Smooth muscle cell (in vitro differentiated cells): ENCODE measurements around the gene CCNI2. TPM values are rescaled to one million over a fixed set of nuclear protein-coding genes. Genes with fewer than 3 reads are reported as not detected.

Source experiments
- DNase-seq: peaks from one replicate; lab custom pipeline; 2025; ENCODE audit not compliant: unreplicated experiment; lab: John Stamatoyannopoulos, UW
- H2AFZ ChIP-seq: fragments of 200-600 bp; sonication (generic); 2 replicates; pipeline ENCODE4 v1.6.0; 2016; ENCODE audit warnings: antibody characterized with exemption, low read depth, mild to moderate bottlenecking
- H3F3A ChIP-seq: fragments of 200-600 bp; sonication (generic); 2 replicates; pipeline ENCODE4 v1.6.0; 2017; ENCODE audit warnings: antibody characterized with exemption, low read depth
- H3K27ac ChIP-seq: fragments of 200-600 bp; sonication (generic); 2 replicates; pipeline ENCODE4 v1.5.1; 2016; ENCODE audit warnings: low read depth, mild to moderate bottlenecking
- H3K27me3 ChIP-seq: fragments of 200-600 bp; sonication (generic); 2 replicates; pipeline ENCODE4 v1.6.1; 2016; ENCODE audit warnings: low read depth, mild to moderate bottlenecking
- H3K36me3 ChIP-seq: fragments of 200-600 bp; sonication (generic); 2 replicates; pipeline ENCODE4 v1.5.1; 2016; ENCODE audit warnings: low read depth
- H3K4me1 ChIP-seq: fragments of 200-600 bp; sonication (generic); 2 replicates; pipeline ENCODE4 v1.5.1; 2016; ENCODE audit warnings: low read depth
- H3K4me2 ChIP-seq: fragments of 200-600 bp; sonication (generic); 2 replicates; pipeline ENCODE4 v1.6.0; 2016; ENCODE audit warnings: mild to moderate bottlenecking
- H3K4me3 ChIP-seq: fragments of 200-600 bp; sonication (generic); 2 replicates; pipeline ENCODE4 v1.5.1; 2016; ENCODE audit warnings: mild to moderate bottlenecking
- H3K79me2 ChIP-seq: fragments of 200-600 bp; sonication (generic); 2 replicates; pipeline ENCODE4 v1.6.0; 2016; ENCODE audit warnings: low read depth, mild to moderate bottlenecking
- H3K9ac ChIP-seq: fragments of 200-600 bp; sonication (generic); 2 replicates; pipeline ENCODE4 v1.6.0; 2016; ENCODE audit warnings: low read depth
- H3K9me3 ChIP-seq: fragments of 200-600 bp; sonication (generic); replicated peaks from 2 replicates; pipeline ENCODE4 v1.5.1; 2016; ENCODE audit warnings: low read depth
- H4K20me1 ChIP-seq: fragments of 200-600 bp; sonication (generic); 2 replicates; pipeline ENCODE4 v1.6.0; 2016; ENCODE audit warnings: low read depth
- WGBS: methylation state at CpG from one replicate; pipeline ENCODE4 v1.1.7; 2016; ENCODE audit warnings: low lambda C conversion rate; 5-methylcytosine and 5-hydroxymethylcytosine counted together
- polyA plus RNA-seq: library from polyadenylated mRNA; unstranded; fragments of >200 nt; fragmentation: Nextera tagmentation; extraction: Ambion mirVana; gene quantifications from 2 replicates; pipeline ENCODE4 v1.2.1, GENCODE V29; 2016
- total RNA-seq: library from RNA; depleted of rRNA; stranded (reverse); fragments of >200 nt; gene quantifications from 2 replicates; pipeline ENCODE4 v1.2.3, GENCODE V29; 2014
- TF ChIP-seq, protein P1 (sequence below): fragments of 200-600 bp; sonication (generic); IDR thresholded peaks from 2 replicates; pipeline ENCODE4 v1.5.1; 2017; ENCODE audit warnings: borderline replicate concordance, mild to moderate bottlenecking, antibody characterized with exemption; ENCODE audit not compliant: insufficient read depth, poor library complexity, severe bottlenecking

The CCNI2 gene
- total and polyA plus RNA-seq, 2 experiments from 2014 or later: 0.36 to 0.41 TPM

- Histone ChIP-seq H3K27me3 (peaks cover 48% of the 10 kb centered on the region), H4K20me1 (peaks cover 5% of the 10 kb centered on the region), H3K79me2 (no peaks in the 10 kb centered on the region), H3K27ac (no peak overlapping the region), H3K9me3 (no peaks in the 10 kb centered on the region), H2AFZ (no peak overlapping the region), H3K36me3 (no peaks in the 10 kb centered on the region), H3K4me1 (peaks cover 14% of the 10 kb centered on the region), H3K9ac (no peak overlapping the region), H3K4me2 (no peak overlapping the region), H3F3A (no peaks in the 10 kb centered on the region), H3K4me3 (no peak overlapping the region)
- 88% methylated on average over 10 of the region's 10 CpGs for WGBS
- TF ChIP-seq, protein P1, sequence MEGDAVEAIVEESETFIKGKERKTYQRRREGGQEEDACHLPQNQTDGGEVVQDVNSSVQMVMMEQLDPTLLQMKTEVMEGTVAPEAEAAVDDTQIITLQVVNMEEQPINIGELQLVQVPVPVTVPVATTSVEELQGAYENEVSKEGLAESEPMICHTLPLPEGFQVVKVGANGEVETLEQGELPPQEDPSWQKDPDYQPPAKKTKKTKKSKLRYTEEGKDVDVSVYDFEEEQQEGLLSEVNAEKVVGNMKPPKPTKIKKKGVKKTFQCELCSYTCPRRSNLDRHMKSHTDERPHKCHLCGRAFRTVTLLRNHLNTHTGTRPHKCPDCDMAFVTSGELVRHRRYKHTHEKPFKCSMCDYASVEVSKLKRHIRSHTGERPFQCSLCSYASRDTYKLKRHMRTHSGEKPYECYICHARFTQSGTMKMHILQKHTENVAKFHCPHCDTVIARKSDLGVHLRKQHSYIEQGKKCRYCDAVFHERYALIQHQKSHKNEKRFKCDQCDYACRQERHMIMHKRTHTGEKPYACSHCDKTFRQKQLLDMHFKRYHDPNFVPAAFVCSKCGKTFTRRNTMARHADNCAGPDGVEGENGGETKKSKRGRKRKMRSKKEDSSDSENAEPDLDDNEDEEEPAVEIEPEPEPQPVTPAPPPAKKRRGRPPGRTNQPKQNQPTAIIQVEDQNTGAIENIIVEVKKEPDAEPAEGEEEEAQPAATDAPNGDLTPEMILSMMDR: no peak
- DNase-seq: no peak
Measured at GRCh38 chr5:132750471-132751230, 3.4 kb downstream of the CCNI2 start.

- WGBS: 94% methylated on average over 7 of the region's 7 CpGs
- Histone ChIP-seq H3K9me3 (no peaks in the 10 kb centered on the region), H2AFZ (no peak overlapping the region), H3K4me3 (no peak overlapping the region), H4K20me1 (peaks cover 6% of the 10 kb centered on the region), H3F3A (no peaks in the 10 kb centered on the region), H3K36me3 (no peaks in the 10 kb centered on the region), H3K79me2 (no peaks in the 10 kb centered on the region), H3K4me1 (peaks cover 16% of the 10 kb centered on the region), H3K4me2 (no peak overlapping the region), H3K9ac (no peak overlapping the region), H3K27me3 (peaks cover 40% of the 10 kb centered on the region), H3K27ac (no peak overlapping the region)
- TF ChIP-seq, protein P1: no peak
- DNase-seq: no peak
Measured at GRCh38 chr5:132751444-132751843, 4.2 kb downstream of the CCNI2 start.

DNA sequence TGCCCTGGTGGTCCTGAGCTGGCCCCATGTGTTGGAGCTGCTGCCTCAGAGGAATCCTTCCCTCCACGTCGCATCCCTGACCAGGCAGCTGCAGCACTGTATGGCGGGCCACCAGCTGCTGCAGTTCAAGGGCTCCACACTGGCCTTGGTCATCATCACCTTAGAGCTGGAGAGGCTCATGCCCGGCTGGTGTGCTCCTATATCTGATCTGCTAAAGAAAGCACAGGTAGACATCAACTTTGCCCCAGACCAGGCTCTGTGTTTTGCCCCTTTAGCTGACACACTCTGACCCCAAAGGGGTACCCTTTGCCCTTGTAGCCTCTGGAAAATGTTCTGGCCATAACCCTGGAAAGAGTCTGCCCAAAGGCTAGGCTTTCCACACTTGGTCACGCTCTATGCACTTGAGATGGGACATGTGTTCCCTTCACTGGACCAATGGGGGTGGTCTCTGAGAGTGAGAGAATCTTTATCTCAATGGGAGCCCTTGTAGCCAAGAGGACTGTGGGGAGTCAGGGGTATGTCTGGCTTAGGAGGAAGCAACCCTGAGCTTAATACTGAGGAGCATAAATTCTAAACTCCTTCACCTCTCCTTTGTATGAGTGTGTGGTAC lies 4.8 kb downstream of the CCNI2 start:
- no peaks in the 10 kb centered on the region for H3F3A ChIP-seq
- DNase-seq: no peak
- peaks cover 6% of the 10 kb centered on the region for H4K20me1 ChIP-seq
- no peaks in the 10 kb centered on the region for H3K79me2 ChIP-seq
- H3K9ac ChIP-seq: no peak overlapping the region
- no peak overlapping the region for H3K27ac ChIP-seq
- H3K9me3 ChIP-seq: no peaks in the 10 kb centered on the region
- peaks cover 34% of the 10 kb centered on the region for H3K27me3 ChIP-seq
- no peak overlapping the region for H3K4me3 ChIP-seq
- H3K4me1 ChIP-seq: peaks cover 13% of the 10 kb centered on the region
- H2AFZ ChIP-seq: no peak overlapping the region
- TF ChIP-seq, protein P1: no peak
- 88% methylated on average over 5 of the region's 5 CpGs for WGBS
- H3K4me2 ChIP-seq: no peak overlapping the region
- no peaks in the 10 kb centered on the region for H3K36me3 ChIP-seq
